D721Med (cell line): Measurements from ENCODE around the gene RNASE12.

Experiments used
- DNase-seq: peaks from one replicate; pipeline ENCODE4 v3.0.0; 2011; ENCODE audit warnings: low spot score; ENCODE audit not compliant: insufficient read length
- FAIRE-seq: peaks from 2 replicates; lab custom pipeline; 2011; peaks lifted over from hg19 to GRCh38; lab: Jason Lieb, UNC
- CTCF ChIP-seq: IDR thresholded peaks from 2 replicates; pipeline ENCODE4 v1.5.1; 2012; ENCODE audit warnings: mild to moderate bottlenecking, control low read depth; ENCODE audit not compliant: insufficient read depth; ENCODE audit errors: missing control alignments

RNASE12 gene

GRCh38 chr14:20557212-20557542 lies 34.0 kb downstream of the RNASE12 start:
- TF ChIP-seq CTCF: no peak
- no peak for FAIRE-seq
- no peak for DNase-seq

- DNase-seq (no peak), FAIRE-seq (no peak)
- TF ChIP-seq CTCF: no peak
Measured at GRCh38 chr14:20556500-20557211, 34.5 kb downstream of the RNASE12 start.

DNA sequence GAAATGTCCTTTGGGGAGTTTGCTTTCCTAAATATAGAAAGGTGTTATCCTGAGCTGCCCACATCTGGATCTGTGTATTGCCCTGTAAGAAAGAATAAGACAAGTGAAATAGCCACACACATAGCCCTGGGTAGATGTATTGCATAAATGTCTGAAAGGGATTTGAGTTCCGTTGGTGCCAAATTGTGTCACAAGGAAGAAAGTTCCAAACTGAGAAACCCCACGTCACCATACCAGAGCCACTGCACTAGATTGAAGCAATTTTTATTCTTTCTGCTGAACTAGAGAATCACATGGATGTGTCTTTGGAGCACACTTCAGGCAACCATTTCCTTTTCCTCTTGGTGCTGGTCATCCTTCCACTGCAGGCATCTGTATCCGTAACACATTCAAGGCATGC lies 35.3 kb downstream of the RNASE12 start:
- FAIRE-seq: no peak
- TF ChIP-seq CTCF: no peak

DNA sequence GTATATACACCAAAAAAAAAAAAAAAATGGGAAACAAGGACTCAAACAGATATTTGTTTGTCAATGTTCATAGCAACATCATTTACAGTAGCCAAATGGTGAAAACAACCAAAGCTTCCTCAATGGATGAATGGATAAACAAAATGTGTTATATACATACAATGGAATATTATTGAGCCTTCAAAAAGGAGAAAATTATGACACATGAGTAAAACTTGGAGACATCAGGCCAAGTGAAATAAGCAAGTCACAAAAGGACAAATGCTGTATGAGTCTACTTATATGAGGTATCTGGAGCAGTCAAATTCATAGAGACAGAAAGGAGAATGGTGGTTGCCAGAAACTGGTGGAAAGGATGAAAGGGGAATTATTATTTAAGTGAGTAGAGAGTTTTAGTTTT lies 38.2 kb downstream of the RNASE12 start:
- DNase-seq (no peak), FAIRE-seq (no peak)
- no peak for TF ChIP-seq CTCF

More for the DNA sequence above, 35.3 kb downstream of the RNASE12 start:
- no peak for DNase-seq

GRCh38 chr14:20551606-20552005 lies 39.6 kb downstream of the RNASE12 start:
- DNase-seq: no peak
- FAIRE-seq: no peak
- no peak for TF ChIP-seq CTCF

GRCh38 chr14:20550926-20551325 lies 40.2 kb downstream of the RNASE12 start:
- no peak for TF ChIP-seq CTCF
- DNase-seq (no peak), FAIRE-seq (no peak)

- DNase-seq (no peak), FAIRE-seq (no peak)
- no peak for TF ChIP-seq CTCF
Measured at GRCh38 chr14:20548414-20549158, 42.6 kb downstream of the RNASE12 start.
